ENCODE measurements around the gene DZIP1L.

DZIP1L gene

DNA sequence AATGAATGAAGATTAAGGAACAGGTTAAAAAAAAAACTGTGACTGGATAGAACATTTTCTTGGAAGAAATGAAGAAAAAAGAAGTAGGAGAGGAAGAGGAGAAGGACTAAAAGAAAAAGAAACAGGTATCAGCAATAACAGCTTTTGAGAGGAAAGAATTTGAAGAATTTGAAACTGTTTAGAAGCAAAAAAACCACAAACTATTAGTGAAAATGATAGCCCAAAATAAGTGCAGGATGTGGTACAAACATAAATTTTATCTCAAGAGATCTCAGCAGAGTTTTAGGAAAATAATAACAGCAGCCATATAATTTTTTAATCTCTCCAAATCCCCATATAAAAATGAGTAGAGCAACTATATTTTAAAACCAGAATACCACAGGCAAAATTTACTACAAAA lies 25.5 kb upstream of the DZIP1L start:
- ChIA-PET POLR2A (ENCODE audit: low non-redundant PET) (no interaction called here), CTCF (interaction anchor here (1.0 kb wide), 1 partner anchor 27 kb away, joined by 4 read pairs; no protein-coding TSS in a partner anchor)
- H3K27ac ChIP-seq: no peak overlapping the region
- TF ChIP-seq CTCF (conservative IDR thresholded peaks at IDR 0.05; ENCODE audit: low read depth): no peak
- DNase-seq (ENCODE audit: low spot score): no peak

DNA sequence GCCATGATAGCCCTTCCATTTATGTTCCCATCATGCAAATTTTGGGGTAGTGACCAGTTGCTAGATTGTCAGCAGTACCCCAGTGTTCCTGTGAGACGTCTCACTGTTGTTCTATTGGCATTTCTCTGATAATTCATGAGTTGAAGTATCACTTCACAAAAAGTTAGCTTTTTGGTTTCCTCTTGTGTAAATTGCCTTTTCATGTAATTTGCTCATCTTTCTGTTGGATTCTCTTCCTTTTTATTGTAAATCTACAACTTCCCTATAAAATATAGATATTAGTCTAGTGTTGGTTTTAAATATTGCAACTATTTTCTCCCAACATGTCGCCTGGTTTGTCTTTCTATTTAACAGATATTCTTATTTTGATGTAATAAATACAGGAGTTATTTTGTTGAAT lies 24.3 kb upstream of the DZIP1L start:
- DNase-seq (ENCODE audit: low spot score): no peak
- ChIA-PET POLR2A (ENCODE audit: low non-redundant PET) (no interaction called here), CTCF (no interaction called here)
- no peak overlapping the region for H3K27ac ChIP-seq
- no peak for TF ChIP-seq CTCF (conservative IDR thresholded peaks at IDR 0.05; ENCODE audit: low read depth)

GRCh38 chr3:138137861-138138260 lies 22.5 kb upstream of the DZIP1L start:
- no peak overlapping the region for H3K27ac ChIP-seq
- ChIA-PET POLR2A (ENCODE audit: low non-redundant PET) (no interaction called here), CTCF (interaction anchor here (0.6 to 1.1 kb wide), 2 partner anchors 166 to 1207 kb away, joined by 3 to 4 read pairs; no protein-coding TSS in a partner anchor)
- TF ChIP-seq CTCF (conservative IDR thresholded peaks at IDR 0.05; ENCODE audit: low read depth): no peak
- DNase-seq (ENCODE audit: low spot score): no peak

GRCh38 chr3:138136201-138136600 lies 20.8 kb upstream of the DZIP1L start:
- no peak overlapping the region for H3K27ac ChIP-seq
- DNase-seq (ENCODE audit: low spot score): no peak
- TF ChIP-seq CTCF (conservative IDR thresholded peaks at IDR 0.05; ENCODE audit: low read depth): no peak
- CTCF ChIA-PET: no interaction called here
- POLR2A ChIA-PET (ENCODE audit: low non-redundant PET): no interaction called here

DNA sequence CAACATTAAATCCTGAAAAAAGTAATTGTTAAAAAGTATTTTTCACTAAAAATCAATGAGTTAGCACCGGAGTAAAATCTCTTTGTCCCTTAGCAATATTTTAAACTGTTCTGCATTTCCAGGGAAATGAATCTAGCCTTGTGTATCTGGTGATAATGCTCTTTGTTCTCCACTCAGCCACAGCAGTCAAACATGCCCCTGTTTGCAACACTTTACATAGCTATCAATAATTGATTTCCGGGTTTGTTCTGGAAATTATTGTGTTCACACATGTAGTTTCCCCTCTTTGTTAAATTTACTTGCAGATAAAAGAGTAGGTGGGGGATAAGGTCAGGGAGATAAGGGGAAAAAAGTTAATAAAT lies 20.4 kb upstream of the DZIP1L start:
- no peak for DNase-seq (ENCODE audit: low spot score)
- no peak overlapping the region for H3K27ac ChIP-seq
- ChIA-PET CTCF (no interaction called here), POLR2A (ENCODE audit: low non-redundant PET) (no interaction called here)
- TF ChIP-seq CTCF (conservative IDR thresholded peaks at IDR 0.05; ENCODE audit: low read depth): no peak

DNA sequence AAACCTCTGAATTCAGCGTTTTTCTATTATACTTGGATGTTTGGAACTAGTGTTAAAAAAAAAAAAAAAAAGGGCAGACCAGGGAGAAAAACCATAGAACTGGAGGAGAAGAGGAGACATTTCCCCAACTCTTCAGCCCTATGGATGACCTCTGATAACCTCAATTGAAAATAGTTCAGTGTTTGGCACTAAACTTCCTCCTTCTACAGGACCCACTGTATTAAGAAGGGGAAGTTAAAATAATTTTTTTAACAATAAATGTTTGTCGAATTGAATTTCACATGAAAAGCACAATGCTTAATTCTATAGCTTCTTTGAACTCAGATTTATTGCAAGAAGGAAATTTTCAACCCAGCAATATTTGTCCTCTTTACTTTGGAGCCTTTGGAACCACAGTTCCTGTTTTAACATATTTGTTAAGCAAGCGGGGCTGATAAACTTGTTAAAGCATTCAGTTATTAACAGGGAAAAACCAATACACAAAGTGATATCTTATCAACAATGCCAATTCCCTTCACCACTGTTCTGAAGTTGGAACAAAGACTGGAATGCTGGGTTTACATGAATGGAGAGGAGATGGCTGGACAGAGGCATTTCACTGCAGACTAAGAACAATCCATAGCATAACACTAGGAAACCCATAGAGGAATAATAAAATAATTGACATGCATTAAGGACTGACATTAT lies 19.9 kb upstream of the DZIP1L start:
- no peak for DNase-seq (ENCODE audit: low spot score)
- POLR2A ChIA-PET (ENCODE audit: low non-redundant PET): no interaction called here
- CTCF ChIA-PET: interaction anchor here (0.7 kb wide), 1 partner anchor 994 kb away, joined by 3 read pairs; no protein-coding TSS in a partner anchor

More for the DNA sequence above, 19.9 kb upstream of the DZIP1L start:
- H3K27ac ChIP-seq: no peak overlapping the region
- TF ChIP-seq CTCF (conservative IDR thresholded peaks at IDR 0.05; ENCODE audit: low read depth): no peak

Data from RWPE1 (cell line).